GM21381 (cell line): Measurements from ENCODE around the gene SEC14L5.
A peak's percentile ranks its signal among the peaks of the same experiment; 100 is the strongest.
"Not testable (repeated sequence)": the region's sequence is repeated elsewhere in the genome, so short reads cannot be mapped to it uniquely, and the experiment has no call there.

Experiments
- ATAC-seq: cut with Tn5 transposase; IDR thresholded peaks from one replicate; pipeline ENCODE4 v1.9.1; 2021; ENCODE audit warnings: mild to moderate bottlenecking, moderate library complexity; ENCODE audit not compliant: unreplicated experiment

Gene SEC14L5

DNA sequence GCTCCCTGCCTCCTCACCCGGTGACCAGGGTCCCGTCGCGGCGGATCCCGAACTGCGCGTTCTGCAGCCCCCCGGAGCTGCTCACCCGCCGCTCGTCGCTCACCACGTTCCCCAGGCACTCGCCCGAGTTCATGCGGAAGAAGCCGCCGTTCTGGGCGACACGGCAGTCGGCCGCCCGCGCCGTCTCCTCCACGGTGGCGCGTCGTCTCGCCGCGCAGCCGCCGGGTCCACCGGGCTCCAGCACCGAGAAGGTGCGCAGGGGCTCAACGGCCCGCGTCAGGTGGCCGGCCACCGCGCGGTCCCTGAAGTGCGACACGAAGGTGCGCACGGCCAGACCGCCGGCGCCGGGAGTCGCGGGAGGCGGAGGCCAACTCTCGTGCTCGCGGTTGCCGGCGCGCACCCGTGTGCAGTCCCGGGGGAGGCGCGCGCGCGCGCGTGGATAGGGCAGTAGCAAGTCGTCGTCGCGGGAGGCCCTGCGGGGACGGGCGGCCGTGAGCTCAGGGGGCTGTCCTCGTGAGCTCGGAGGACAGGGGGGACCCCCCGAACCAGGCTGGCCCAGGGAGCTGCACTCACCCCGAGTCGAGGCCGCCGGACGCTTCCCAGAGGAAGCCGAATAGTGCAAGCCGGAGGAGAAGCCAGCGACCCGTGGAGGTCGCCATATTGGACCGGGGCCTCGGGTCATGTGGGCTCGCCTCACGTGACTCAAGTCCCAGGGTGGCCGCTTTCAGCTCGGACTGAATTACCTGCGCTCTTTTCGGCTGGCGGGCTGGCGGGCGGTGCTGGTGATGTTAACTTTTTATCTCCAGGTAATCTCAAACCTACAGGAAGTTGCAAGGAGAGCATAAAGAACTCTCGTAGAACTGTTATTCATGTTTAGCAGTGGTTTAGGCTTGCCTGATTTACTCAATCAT, 75.4 kb downstream of the SEC14L5 start, which contains the start of gene NAGPA:
Gene NAGPA (minus strand): TSS at position 680 of the 911 bp plus-strand sequence. CDS start 21 bp downstream, at position 659.
- ATAC-seq = peak; percentile 91

DNA sequence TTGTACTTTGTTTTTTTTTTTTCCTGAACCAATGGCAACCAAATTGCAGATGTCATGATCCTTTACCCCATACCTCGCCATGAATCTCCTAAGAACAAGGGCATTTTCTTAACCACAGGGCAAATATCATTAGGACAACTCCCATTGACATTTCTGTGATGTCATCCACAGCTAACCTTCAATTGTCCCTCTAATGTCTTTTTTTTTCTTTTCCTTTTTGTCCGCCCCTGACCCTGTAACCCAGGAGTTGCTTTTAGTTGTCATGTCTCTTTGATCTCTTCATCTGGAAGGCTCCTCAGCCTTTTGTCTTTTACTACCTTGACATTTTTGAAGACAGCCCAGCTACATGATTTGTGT, 76.0 kb downstream of the SEC14L5 start:
- ATAC-seq = no peak

DNA sequence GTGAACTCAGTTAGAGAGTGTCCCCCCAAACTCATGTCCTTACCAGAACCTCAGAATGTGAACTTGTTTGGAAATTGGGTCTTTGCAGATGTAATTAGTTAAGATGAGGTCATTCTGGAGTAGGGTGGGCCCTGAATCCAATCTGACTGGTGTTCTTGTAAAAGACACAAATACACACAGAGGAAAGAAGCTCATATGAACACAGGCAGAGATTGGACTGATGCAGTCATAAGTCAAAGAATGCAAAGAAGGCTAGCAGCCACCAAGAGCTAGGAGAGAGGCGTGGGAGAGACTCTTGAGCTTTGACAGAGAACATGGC, 77.7 kb downstream of the SEC14L5 start:
- ATAC-seq = no peak

DNA sequence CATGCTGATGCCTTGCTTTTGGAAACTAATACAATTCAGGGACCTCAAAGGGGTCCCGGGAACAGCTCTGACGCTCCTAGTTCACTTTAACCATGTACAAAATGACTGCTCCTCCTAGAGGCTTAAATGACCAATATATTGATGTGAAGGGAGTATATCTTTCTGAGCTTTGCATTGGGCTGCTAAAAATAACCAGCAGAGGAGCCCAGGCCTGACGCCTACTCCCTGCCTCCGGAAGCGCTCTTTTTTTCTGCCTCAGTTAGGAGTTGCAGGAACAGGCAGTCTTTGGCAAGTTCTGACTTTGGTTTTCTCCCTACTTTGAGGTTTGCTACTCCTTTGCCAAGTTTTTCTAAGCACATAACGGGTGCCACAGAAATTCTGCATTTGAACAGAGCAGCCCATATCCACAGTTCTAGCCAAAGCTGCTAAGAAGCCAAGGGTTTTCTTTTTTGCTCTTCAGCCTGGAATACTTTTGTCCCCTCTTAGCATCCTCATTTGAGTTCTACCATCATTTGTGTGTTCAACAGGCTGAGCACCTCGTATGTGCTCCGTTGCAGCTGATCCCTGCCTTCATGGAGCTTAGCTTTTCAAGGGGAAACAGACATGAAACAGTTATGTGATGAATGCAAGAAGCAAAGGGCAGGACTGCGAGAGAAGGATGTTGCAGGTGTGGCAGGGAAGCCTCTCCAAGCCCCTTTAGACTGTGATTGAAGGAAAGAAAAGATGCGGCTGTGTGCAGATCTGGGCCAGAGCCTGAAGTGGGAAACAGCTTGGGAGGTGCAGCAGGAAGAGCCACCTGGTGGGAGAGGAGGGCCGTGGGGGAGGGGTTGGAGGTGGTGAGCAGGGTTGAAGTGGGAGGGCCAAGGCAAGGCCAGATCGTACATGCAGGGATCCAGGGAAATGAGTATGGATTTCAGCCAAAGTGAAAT, 78.4 kb downstream of the SEC14L5 start:
- no peak for ATAC-seq

DNA sequence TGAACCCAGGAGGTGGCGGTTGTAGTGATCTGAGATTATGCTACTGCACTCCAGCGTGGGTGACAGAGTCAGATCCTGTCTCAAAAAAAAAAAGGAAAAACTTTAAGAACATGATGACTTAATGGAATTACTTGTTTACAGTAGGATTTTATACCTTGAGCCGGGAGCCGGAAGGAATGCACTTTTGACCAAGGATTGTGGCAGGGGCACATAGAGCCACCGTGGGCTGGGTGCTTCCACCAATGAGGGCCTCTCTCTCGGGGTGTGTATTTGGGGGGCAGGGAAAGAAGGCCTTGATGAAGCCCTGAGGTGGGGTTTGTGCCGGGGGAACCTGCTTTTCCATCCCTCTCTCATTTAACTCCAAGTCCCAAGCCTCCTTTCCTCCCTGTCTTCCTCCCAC, 82.3 kb downstream of the SEC14L5 start:
- ATAC-seq = no peak

DNA sequence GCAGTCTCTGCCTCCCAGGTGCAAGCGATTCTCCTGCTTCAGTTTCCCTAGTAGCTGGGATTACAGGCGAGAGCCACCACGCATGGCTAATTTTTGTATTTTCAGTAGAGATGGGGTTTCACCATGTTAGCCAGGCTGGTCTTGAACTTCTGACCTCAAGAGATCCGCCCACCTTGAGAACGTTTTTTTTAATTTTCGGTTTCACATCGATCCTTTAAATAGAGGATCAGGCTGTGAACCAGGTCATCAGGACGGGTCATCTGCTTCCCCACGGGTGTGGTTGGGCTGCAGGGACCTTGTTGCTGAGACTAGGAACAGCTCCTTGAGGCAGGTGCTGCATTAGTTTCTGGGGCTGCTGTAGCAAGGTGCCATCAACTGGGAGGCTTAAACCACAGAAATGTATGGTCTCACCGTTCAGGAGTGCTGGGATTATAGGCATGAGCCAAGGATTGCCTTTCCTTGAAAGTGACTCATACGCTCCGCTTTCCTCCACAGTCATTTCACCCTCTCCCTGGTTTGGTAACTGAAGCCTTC, 83.5 kb downstream of the SEC14L5 start:
- ATAC-seq = peak; percentile 70

DNA sequence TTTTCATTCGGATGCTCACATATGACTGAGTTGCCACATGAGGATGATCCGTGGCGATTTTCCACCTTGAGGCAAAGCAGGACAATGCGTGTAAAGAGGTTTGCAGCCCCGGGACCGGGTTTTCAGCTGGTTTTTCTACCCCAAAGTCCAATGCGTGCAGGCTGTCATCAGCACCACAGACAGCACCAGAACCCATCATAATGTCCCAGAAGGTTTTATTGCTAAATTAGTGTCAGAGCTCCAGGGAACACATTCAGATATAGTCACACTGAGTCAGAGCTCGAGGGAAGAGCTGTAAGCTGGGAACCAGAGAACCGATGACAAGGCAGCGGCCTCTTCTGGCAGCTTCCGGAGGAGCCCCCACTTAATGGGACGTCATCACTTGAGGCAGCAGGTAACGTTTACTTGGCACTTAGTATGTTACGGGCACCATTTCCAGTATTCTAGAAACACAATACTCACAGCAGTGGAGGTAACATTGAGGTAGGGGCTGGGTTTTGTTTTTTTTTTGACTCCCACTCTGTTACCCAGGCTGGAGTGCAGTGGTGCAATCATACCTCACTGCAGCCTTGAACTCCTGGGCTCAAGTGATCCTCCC, 84.5 kb downstream of the SEC14L5 start:
- no peak for ATAC-seq

DNA sequence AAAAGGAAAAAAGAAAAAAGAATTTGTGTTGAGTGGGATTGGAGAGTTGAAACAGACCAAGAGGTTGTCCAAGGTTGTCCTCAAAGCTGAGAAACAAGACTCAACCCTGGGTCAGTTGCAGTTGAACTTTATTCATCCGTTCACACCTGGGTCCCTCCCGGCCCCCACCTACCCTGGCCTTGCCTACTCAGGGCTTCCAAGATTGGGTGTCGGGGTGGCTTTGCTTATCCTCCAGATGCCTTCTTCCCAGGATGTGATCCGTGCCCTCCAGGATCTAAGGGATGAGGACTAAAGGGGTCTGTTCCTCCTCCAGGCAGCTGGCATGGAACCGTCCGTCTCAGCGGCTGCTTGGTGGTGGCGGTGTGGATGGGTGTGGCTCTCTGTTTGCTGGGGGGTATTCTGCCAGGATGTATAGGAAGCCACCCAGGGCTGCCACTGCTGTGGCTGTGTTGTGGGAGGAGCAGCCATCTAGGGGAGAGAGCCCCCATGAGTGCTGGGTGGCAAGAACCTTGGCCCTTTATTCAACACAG, 85.9 kb downstream of the SEC14L5 start:
- ATAC-seq = no peak

DNA sequence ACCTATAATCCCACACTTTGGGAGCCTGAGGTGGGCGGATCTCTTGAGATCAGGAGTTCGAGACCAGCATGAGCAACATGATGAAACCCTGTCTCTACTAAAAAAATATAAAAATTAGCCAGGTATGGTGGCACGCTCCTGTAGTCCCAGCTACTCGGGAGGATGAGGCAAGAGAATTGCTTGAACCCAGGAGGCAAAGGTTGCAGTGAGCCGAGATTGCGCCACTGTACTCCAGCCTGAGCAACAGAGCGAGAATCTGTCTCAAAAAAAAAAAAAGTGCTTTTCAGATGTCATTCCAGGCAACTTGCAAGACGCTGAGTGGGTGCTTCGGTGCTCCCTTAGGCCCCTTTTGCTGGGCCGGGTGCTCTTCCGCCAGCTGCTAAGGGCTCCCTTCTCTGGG, 86.5 kb downstream of the SEC14L5 start:
- not testable (repeated sequence) for ATAC-seq

DNA sequence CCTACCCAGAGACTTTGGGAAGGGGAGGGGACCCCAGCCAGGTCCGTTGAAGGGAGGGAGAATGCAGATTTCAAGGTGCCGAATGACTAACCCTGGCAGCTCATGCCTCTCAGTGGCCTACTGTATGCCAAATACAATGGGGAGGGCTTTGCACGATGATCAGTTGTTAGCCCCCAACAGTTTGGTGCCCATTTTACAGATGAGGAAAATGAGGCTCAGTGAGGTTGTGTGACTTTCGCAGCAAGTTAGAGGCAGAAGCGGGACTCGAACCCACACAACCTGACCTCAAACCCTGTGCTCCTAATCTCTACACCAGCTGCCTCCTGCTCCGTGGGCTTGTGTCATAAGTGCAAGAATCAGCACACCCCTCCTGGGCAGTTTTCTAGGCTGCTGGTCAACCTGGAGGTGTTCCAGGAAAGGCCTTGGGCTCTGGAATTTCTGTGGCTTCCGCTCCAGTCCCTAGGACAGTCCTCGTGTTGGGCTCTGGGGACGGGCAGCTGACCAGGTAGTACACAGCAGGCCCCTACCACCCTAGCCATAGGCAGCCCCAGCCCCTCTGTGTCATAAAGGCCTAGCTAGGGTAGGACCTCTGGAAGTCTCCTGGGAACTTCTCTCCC, 87.5 kb downstream of the SEC14L5 start:
- no peak for ATAC-seq

DNA sequence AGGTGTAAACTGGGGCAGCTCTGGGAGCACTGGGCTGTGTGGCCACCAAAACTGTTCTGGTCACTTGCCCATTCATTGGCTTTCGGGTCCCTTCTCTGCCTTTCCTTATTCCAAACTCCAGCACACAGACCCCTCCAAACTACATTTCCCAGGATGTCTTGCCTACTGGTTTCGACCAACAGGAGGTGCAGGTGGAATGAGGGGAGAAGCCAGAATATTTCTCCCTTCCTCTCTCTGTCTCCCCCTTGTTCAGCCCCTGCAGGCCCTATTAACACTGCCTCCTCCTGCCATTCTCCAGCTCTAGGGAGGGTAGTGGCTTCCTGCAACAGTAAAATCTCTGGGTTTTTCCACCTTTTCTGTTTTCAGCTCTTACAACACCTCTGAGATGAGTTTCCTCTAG, 88.8 kb downstream of the SEC14L5 start:
- ATAC-seq = no peak

DNA sequence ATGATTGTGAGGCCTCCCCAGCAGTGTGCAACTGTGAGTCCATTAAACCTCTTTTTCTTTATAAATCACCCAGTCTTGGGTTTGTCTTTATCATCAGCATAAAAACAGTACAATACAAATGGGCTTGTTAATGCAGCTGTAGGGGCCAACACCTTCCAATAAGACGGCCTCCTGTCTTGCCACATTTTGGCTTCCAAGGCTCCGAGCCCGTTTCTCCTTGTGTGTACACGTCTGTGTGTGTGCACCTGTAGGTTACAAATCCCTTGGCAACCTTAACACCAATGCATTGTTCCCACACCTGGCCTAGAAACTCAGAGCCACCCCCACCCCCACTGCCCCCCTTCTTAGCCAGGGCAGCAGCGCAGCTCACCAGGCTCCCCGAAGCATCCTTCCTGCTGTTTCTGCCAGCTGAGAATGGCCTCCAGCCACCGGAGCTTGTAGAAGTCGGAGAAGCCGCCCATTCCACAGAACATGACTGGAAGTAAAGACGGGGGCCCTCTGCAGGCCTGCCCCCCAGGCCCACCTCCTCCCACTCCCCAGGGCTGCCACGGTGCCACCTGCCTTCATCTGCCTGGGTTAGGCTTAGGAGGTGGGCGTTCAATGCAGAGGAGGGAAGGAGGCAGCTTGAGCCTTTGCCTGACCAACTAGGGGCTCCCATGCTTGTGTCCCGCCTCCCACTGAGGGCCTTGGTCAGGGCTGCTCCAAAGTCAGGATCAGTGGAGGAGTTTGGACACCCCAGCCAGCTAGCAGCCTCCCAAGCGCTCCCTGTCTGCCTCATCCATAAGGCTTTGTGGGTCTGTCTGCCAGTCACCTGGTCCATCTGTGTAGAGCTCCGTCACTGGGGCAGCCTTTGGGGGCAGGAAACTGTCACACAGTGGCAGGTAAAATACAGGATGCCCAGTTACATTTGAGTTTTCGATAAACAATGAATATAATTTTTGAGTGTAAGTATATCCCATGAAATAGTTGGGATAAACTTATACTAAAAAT, 97.0 kb downstream of the SEC14L5 start:
- ATAC-seq = no peak

DNA sequence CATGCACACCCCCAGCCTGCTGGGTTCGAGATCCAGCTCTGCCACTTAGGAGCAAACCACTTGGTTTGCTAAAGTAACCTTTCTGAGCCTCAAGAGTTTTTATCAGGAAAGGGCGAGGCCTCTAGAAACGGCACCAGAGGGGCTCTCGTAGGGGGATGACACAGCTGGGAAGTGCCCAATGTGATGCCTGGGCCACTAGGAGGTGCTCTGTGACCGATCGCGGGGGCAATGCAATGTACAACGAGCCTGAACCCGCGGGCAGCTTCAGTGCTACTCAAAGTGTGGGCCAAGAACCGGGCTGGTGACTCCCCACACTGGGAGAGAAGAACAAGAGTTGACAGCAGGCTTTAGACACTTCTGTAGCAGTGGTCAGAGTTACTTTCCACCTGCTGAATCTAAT, 98.2 kb downstream of the SEC14L5 start:
- ATAC-seq = no peak

DNA sequence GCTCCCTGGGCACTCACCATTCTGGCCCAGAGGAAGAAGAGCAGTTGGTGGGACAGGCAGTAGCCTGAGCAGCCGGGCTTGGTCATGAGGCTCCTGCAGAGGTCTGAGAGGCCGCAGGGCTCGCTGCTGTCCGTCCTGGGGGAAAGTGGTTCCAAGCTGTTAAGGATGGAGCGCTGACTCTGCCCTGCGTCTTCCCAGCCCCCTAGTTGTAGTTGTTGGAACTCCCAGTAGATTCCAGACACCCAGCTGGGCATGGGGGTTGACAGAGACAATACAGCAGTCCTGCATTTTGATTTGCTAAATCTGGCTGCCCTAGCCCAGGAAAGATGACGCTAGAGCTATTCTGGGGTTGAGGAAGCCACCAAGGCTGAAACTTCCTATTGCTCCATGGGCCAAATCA, 100.3 kb downstream of the SEC14L5 start:
- no peak for ATAC-seq

DNA sequence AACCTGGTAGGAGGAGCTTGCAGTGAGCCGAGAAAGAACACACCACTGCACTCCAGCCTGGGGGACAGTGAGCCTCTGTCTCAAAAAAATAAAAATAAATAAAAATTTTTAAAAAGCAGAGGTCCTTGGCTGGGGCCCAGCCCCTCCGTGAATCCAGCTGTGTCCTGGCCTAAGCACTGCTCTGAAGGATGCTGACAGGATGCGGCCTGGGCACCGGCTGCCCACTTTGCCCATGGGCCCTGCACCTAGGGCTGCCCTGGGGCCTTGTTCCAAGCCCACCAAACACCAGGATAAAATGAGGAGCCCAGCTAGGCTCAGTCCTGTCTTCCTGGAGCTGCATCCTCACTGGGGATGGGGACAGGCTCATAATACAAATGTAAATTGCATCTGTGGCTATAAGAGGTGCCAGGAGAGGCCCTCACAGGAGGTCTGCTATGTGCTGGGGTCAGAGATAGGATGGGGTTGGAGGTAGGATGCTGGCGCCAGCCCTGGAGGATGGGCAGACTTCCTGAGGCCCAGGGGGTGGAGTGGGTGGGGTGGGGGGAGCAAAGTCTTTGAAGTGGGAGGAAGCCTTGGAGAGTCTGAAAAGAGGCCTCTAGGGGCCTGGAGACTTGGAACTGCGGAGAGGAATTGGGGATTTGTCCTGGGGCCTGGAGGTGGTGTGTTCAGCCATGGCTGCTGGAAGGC, 101.4 kb downstream of the SEC14L5 start:
- no peak for ATAC-seq

DNA sequence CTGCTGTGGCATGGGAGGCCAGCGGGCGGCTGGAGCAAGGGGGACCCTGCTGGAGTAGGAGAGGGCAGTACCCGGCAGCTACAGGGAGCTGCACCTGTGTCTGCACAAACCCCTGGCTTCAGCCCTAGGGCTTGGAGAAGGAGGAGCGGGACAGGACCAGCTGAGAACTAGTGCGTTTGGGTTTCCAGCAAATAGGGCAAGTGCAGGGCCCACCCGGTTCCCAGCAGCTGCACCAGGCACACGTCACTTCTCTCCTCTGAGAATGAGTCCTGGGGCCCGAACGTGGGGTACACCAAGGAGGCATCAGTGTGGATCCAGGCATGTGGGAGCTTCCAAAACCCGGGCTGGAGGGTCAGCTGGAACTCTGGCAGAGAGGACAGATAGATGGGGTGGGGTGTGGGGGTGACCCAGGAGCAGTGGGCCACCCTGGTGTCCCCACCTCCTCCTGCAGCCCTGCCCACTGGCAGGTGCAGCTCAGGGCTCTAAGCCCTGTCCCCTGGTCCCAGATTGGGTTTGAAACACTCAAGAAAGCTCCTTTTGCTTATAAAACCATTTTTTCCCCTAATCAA, 102.0 kb downstream of the SEC14L5 start:
- ATAC-seq = no peak

DNA sequence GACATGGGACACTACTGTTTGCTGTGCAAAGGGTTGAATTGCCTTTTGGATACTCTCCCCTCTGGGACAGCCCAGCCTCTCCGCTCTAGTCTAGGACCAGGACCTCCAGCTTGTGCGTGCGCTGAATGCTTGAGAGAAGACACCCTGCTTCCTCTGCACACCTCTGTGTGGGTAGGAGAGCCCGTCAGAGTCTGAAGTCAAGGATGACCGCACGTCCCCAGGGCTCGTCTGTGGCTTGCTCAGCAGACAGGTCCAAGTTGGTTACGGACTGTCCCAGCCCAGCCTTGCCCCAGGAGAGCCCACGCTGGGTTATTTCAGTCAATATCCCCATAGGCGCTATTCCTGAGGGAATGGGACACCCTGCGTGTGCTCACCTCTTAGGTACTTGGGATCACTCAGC, 103.9 kb downstream of the SEC14L5 start:
- ATAC-seq = no peak
